Cardiac fibroblast (primary cell): ENCODE data around the gene SPI1.

Source experiments
- DNase-seq, 2 donors: peaks; one replicate each; pipeline versions ENCODE4 v3.0.0 to v3.0.0-alpha.2; 2010; ENCODE audit warnings: low read depth in 2 of 2
- H3K4me3 ChIP-seq, 2 donors: replicated peaks in 1 of 2; 1 replicate in 1 of 2; 2 replicates in 1 of 2; pipeline ENCODE4 v1.5.1; 2011; ENCODE audit warnings: low read depth in 2 of 2, low read length in 2 of 2, mild to moderate bottlenecking in 2 of 2, moderate library complexity in 1 of 2
- CTCF ChIP-seq: IDR thresholded peaks from one replicate; pipeline ENCODE4 v1.5.1; 2011; ENCODE audit warnings: low read depth, mild to moderate bottlenecking, low read length, inconsistent platforms

The SPI1 gene

DNA sequence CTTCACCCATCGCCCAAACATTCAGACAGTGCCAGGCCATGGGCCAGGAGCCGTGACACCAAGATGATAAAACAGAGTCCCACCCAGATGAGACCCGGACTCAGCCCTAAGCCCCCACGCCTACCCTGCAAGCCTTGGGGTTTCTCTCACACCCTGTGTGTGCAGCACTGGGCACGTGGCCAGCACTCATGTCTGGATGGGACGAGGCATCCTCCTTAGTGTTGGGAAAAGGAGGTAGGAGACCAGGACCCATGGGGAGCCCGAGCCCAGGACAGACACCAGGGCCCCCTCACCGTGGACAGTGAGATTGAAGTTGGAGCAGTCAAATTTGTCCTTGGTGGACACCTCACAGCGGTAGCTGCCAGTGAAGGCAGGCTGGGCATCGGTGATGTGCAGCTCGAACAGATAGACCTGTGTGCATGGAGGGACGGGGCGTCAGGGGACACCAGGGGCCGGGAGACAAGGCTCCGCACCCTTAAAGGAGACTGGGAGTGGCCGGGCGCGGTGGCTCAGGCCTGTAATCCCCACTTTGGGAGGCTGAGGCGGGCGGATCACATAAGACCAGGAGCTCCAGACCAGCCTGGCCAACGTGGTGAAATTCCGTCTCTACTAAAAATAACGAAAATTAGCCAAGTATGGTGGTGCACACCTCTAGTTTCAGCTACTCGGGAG is 30.1 kb downstream of the SPI1 start:
- no peak for TF ChIP-seq CTCF
- DNase-seq: no peak
- H3K4me3 ChIP-seq: no peak overlapping the region

DNA sequence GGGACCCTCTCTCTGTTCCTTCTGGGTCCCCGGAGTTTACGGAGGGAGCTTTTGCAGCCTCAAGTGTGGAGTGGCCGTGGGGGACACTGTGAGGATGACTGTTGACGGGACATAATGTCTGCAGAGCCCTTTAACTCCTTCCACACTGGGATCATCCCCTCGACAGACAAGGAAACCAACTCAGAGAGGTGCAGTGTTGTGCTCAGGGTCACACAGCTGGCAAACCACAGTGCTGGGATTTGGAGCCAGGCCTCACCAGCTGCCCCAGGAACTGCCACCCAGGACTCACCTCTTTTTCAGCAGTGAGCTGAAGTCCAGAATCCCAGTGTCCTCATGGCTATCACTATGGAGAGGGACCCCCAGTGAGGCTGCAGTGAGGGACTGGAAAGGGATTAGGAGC is 31.2 kb downstream of the SPI1 start:
- TF ChIP-seq CTCF: no peak
- no peak for DNase-seq
- no peak overlapping the region for H3K4me3 ChIP-seq

DNA sequence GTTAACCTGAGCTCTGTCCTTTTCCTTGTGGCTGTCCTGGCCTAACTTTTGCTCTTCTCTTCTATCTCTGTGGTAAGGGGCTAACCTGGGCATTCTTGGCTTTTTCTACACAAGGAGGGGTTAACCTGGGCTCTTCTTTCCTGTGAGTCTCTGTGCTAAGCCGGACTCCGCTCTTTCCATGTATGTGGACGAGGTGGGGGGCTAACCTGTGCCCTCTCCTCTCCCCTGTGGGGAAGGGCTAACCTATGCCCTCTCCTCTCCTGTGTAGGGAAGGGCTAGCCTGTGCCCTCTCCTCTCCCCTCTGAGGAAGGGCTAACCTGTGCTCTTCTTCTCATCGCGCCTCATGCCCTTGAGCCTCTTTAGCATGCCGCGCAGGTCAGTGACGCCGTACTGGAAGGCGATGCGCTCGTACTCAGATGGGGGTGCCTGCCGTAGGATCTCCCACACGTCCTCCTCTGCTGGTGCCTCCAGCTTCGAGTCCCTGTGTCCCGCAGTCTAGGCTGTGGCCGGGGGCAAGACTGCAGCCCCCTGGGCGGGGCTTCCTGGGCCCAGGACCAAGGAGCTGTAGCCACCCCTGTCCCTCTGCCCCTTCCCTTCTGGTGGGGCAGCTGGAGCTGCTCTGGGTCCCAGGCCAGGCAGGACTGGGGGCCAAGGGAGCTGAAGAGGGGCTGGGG is 32.3 kb downstream of the SPI1 start:
- no peak overlapping the region for H3K4me3 ChIP-seq
- TF ChIP-seq CTCF: no peak
- DNase-seq: no peak

- no peak for DNase-seq
- TF ChIP-seq CTCF: no peak
- no peak overlapping the region for H3K4me3 ChIP-seq
These were observed 35.5 kb downstream of the SPI1 start for GRCh38 chr11:47342854-47343253.

GRCh38 chr11:47342036-47342803 is 36.1 kb downstream of the SPI1 start:
- TF ChIP-seq CTCF: no peak
- no peak for DNase-seq
- H3K4me3 ChIP-seq: no peak overlapping the region

- no peak overlapping the region for H3K4me3 ChIP-seq
- DNase-seq: no peak
- TF ChIP-seq CTCF: no peak
These were observed 37.2 kb downstream of the SPI1 start for GRCh38 chr11:47340980-47341775.
